HG03045 (cell line): ENCODE measurements around the gene ZNF143.
"Not testable (repeated sequence)": the region's sequence is repeated elsewhere in the genome, so short reads cannot be mapped to it uniquely, and the experiment has no call there.

Source experiments
- ATAC-seq: cut with Tn5 transposase; IDR thresholded peaks from one replicate; pipeline ENCODE4 v1.9.1; 2021; ENCODE audit warnings: mild to moderate bottlenecking, moderate library complexity; ENCODE audit not compliant: unreplicated experiment

Gene ZNF143

DNA sequence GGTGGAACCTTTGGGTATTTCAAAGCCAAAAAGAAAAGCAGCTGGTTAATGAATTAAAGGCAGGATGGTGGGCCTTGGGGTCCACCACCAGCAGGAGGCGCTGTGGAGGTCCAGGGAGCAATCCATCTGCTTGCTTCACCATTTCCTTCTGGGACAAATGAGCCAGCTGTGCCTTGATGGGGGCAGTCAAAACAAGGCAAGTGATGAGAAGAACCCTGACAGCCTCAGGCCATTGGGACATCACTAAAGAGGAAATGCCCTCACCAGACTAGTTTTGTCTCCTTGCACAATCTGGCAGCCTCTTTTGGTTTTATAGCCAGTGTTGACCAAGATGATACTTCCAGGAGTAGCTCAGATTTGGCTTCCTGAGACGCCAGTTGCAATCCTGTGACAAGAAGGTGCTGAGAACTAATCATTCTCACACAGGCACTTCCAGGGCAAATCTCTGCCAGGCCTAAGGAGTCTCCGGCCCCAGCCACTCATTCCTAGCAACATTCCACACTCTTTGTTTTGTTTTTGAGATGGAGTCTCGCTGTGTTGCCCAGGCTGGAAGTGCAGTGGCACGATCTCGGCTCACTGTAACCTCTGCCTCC is 74.5 kb downstream of the ZNF143 start:
- no peak for ATAC-seq

GRCh38 chr11:9538548-9538947 is 77.7 kb downstream of the ZNF143 start:
- no peak for ATAC-seq

DNA sequence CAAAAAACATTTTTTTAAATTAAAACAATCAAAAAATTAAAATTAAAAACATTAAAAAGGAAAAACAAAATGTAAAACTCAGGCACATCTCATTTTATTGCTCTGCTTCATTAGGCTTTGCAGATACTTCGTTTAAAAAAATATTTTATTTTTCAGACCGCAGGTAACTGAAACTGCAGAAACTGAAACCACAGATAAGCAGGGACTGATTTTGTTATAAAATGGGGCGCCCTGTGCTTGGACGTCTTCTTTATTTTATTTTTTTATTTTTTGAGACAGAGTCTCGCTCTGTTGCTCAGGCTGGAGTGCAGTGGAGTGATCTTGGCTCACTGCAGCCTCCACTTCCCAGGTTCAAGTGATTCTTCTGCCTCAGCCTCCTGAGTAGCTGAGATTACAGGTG is 88.4 kb downstream of the ZNF143 start:
- ATAC-seq, result not testable (repeated sequence)

DNA sequence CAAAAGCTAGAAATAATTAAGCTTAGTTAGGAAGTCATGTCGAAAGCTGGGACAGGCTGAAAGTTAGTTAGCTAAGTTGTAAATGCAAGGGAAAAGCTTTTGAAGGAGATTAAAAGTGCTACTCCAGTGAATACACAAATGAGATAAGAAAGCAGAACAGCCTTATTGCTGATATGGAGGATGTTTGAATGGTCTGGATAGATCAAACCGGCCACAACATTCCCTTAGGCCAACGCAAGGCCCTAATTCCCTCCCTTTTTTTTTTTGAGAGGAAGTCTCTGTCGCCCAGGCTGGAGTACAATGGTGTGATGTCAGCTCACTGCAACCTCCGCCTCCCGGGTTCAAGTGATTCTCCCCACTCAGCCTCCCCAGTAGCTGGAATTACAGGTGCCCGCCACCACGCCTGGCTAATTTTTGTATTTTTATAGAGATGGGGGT is 89.4 kb downstream of the ZNF143 start:
- ATAC-seq, result no peak

- ATAC-seq, result no peak
Measured at GRCh38 chr11:9561279-9561982, 100.6 kb downstream of the ZNF143 start.

DNA sequence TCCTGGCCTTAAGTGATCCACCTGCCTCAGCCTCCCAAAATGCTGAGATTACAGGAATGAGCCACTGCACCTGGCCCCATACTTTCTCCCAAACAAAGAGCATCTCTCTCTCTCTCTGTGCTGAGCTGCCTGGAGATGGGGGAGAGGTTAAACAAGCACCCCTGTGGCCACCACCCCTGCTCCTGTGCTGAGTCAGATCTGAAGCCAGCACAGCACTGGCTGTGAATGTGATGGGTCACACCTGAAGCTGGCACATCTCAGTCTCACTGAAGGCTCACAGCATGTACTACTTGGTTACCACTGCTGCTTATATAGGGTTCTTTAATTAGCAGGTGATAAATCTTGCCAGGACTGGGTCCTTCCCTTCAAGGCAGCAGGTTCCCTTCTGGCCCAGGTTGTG is 101.9 kb downstream of the ZNF143 start:
- ATAC-seq, result no peak

- ATAC-seq, result no peak
Measured at GRCh38 chr11:9563196-9563730, 102.5 kb downstream of the ZNF143 start.

DNA sequence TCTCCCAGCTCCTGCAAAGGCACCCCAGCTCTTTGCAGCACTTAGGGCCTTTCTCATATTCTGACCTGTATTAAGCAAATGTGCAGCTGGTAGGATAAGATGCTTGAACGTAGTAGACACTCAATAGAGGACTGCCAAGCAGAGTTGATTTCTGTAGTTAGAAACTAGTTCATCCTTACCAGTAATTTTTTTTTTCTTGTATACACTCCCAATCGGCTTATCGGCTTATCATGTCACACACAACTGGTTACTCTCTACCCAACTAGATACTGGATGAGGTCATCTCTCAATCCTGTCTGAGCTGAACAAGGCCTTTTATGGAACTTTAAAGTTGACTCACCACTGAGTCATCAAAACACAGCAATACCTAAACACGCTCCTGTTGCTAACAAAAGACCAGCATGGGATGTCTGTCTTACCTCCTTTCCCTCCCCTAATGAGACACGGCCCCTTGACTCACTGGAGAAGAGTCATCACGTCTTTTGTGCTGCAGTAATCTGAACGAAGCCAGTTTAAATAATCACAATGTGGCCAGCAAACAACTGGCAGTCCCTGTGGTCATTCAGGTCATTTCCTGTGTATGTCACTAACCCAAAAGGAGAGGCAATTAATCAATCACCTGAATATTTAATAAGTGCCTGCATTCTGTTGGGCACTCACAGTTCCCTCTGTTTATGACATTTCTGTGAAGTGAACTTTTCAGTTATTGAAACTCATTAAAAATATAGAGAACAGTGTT is 105.2 kb downstream of the ZNF143 start:
- peak; percentile 79 for ATAC-seq

DNA sequence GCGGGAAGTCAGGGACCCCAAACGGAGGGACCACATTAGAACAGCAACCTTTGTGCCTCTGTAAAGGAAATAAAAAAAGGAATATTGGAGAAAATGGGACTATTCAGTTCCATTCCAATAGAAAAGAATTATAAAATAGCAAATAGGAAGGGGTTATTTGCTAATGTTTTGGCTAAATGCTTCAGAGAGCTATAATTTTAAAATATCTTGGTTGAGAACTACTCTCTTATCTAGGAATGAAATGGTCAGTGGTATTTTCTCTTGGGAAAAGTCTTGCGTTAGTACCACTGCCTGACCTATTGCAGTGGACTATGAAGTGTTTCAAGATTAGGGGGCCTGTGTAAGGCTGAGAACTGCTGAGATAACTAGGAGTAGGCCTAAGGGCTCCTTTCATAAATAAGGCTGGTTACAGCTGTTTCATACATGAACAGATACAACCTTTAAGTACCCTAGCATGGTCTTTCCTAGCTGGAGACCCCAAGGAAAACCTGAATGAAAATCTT is 105.8 kb downstream of the ZNF143 start:
- ATAC-seq, result no peak

DNA sequence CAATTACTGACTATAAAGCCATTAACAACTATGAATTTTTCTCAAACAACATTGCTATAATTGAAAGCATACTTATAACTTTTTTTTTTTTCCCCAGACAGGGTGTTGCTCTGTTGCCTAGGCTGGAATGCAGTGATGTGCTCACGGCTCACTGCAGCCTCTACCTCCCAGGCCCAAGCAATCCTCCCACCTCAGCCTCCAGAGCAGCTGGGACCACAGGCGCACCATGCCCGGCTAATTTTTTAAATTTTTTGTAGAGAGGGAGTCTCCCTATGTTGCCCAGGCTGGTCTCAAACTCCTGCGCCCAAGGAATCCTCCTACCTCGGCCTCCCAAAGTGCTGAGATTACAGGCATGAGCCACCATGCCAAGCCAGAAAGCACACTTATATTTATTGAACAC is 106.6 kb downstream of the ZNF143 start:
- ATAC-seq, result no peak

- no peak for ATAC-seq
Measured at GRCh38 chr11:9568161-9568853, 107.5 kb downstream of the ZNF143 start.

- no peak for ATAC-seq
Measured at GRCh38 chr11:9568854-9569587, 108.2 kb downstream of the ZNF143 start.

GRCh38 chr11:9569588-9570164 is 108.9 kb downstream of the ZNF143 start:
- ATAC-seq, result no peak

DNA sequence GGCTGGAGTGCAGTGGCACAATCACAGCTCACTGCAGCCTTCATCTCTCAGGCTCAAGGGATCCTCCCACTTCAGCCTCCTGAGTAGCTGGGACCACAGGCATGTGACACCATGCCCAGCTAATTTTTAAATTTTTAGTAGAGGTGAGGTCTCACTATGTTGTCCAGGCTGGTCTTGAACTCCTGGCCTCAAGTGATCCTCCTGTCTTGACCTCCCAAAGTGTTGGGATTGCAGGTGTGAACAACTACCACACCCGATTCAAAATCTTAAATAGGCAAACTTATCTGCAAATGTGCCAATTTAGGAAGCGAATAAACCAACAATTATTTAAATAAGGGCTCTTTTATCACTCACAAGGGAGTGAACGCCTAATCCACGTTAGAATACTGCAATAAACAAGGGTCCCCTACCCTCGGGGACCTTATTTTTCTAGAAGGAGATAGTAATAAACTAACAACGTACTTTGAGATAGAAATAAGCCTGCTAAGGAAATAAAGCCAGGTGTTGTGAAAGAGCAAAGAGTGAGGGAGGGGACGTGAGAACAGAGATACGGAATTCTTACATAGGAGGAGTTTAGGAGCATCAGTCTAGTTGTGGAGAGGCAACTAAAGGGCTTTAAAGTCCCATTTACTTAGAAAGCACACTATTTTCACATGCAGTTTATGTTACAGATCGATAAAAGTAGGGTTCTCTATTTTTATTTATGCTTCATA is 109.7 kb downstream of the ZNF143 start:
- no peak for ATAC-seq

DNA sequence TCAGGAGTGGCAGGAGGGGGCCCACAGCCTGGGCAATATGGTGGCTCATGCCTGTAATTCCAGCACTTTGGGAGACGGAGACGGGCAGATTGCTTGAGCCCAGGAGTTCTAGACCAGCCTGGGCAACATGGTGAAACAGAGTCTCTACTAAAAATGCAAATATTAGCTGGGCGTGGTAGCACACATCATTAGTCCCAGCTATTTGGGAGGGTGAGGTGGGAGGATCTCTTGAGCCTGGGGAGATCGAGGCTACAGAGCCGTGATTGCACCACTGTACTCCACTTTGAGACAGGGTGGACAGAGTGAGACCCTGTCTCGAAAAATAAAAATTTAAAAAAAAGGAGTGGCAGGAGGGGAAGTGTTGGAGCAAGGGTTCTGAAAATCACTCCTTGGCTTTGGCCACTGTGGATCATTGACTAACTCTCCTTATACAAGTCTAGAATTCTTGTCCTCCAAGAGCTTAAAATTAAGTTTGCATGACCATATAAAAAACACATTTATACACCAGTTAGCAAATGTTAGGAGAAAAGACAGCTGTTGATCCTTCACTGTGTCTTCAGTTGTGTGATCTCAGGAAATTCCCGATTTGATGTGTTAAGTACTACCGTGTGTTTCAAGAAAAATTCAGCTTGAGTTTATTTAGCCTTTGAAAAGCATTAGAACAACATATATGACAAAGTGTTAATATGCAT is 110.4 kb downstream of the ZNF143 start:
- no peak for ATAC-seq

- ATAC-seq, result no peak
Measured at GRCh38 chr11:9571763-9572115, 110.9 kb downstream of the ZNF143 start.

DNA sequence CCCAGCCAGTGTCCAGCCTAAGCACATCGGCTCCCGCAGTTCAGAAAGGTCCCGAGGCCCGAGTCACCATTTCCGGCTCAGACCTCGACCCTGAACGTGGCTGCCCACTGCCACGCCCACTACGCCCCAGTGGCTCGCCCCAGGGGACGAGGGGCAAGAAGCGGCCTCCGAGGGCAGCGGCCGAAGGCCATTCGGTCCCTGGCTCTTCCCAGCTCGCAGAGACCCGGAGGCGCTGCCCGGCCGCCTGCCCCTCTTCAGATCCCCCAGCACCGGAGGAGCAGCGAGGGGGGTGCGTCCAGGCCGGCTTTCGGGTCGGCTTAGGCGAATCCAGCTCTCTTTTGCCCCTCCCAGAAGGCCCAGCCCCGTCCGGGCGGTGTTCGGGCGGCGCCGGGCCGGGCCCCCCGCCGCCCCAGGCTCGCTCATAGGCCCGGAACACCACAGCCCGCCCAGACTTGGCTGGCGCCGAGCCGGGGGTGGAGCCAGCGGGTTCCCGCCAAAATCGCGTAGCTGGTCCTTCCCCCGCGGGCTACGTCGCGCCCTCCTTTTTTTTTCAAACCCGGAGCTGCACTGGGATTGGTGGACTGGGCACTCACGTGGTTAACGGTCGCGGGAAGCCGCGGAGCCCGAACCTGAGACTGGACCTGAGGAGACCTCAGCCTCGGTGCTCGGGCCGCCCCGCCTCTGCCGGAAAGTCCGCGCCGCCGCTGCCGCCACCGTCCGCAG is 112.4 kb downstream of the ZNF143 start, which contains the start of gene WEE1:
Gene WEE1 (plus strand): TSS at position 619 of the 723 bp plus-strand sequence. CDS start 264 bp downstream, outside the sequence.
- ATAC-seq, result peak; percentile 90
